ENCODE measurements around the gene RAVER1. TPM values are rescaled to one million over a fixed set of nuclear protein-coding genes. Genes with fewer than 3 reads are reported as not detected.

RAVER1 gene
- total and polyA plus RNA-seq, 9 of the 15 experiments (the other 6 are each of a cell fraction or from before 2014, with no cell fraction given), result 0.06 to 113 (median 7.0) TPM

DNA sequence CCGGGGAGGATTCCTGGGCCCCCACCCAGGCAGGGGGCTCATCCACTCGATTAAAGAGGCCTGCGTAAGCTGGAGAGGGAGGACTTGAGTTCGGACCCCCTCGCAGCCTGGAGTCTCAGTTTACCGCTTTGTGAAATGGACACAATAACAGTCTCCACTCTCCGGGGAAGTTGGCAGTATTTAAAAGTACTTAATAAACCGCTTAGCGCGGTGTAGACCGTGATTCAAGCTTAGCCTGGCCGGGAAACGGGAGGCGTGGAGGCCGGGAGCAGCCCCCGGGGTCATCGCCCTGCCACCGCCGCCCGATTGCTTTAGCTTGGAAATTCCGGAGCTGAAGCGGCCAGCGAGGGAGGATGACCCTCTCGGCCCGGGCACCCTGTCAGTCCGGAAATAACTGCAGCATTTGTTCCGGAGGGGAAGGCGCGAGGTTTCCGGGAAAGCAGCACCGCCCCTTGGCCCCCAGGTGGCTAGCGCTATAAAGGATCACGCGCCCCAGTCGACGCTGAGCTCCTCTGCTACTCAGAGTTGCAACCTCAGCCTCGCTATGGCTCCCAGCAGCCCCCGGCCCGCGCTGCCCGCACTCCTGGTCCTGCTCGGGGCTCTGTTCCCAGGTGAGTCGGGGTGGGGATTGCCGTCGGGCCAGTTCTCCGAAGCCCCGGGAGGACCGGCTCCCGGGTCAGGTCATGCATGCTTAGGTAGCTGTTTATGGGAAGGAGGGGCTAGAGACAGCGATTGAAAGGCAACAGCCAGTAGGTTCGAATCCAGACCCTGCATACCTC, 62.5 kb downstream of the RAVER1 start, which contains the start of gene ICAM1 (continued):
- TF ChIP-seq, protein P1, sequence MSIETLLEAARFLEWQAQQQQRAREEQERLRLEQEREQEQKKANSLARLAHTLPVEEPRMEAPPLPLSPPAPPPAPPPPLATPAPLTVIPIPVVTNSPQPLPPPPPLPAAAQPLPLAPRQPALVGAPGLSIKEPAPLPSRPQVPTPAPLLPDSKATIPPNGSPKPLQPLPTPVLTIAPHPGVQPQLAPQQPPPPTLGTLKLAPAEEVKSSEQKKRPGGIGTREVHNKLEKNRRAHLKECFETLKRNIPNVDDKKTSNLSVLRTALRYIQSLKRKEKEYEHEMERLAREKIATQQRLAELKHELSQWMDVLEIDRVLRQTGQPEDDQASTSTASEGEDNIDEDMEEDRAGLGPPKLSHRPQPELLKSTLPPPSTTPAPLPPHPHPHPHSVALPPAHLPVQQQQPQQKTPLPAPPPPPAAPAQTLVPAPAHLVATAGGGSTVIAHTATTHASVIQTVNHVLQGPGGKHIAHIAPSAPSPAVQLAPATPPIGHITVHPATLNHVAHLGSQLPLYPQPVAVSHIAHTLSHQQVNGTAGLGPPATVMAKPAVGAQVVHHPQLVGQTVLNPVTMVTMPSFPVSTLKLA (conservative IDR thresholded peaks at IDR 0.05), result peak; percentile 83 to 85
- TF ChIP-seq NFYB (IDR thresholded peaks at IDR 0.05; ENCODE audit: extremely low read depth, insufficient read length), result no peak
- TF ChIP-seq ZNF717 (CRISPR knock-in tag; IDR thresholded peaks at IDR 0.05), result no peak
- TF ChIP-seq, protein P2, sequence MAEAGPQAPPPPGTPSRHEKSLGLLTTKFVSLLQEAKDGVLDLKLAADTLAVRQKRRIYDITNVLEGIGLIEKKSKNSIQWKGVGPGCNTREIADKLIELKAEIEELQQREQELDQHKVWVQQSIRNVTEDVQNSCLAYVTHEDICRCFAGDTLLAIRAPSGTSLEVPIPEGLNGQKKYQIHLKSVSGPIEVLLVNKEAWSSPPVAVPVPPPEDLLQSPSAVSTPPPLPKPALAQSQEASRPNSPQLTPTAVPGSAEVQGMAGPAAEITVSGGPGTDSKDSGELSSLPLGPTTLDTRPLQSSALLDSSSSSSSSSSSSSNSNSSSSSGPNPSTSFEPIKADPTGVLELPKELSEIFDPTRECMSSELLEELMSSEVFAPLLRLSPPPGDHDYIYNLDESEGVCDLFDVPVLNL (CRISPR knock-in tag; IDR thresholded peaks at IDR 0.05; ENCODE audit: low read depth), result no peak
- no peak for TF ChIP-seq NCOA2 (IDR thresholded peaks at IDR 0.05; ENCODE audit: partially characterized antibody in 2 of 2)
- no peak for TF ChIP-seq ZNF274 (IDR thresholded peaks at IDR 0.05; ENCODE audit: borderline replicate concordance, low read depth, low read length)
- TF ChIP-seq NR2C1 (IDR thresholded peaks at IDR 0.05), result peak; percentile 67
- peak; percentile 68 for TF ChIP-seq NR2C1 (tag; IDR thresholded peaks at IDR 0.05)
- TF ChIP-seq GATAD2B (IDR thresholded peaks at IDR 0.05; ENCODE audit: borderline replicate concordance), result no peak
- TF ChIP-seq MCM7 (IDR thresholded peaks at IDR 0.05), result no peak
- TF ChIP-seq, protein P3, sequence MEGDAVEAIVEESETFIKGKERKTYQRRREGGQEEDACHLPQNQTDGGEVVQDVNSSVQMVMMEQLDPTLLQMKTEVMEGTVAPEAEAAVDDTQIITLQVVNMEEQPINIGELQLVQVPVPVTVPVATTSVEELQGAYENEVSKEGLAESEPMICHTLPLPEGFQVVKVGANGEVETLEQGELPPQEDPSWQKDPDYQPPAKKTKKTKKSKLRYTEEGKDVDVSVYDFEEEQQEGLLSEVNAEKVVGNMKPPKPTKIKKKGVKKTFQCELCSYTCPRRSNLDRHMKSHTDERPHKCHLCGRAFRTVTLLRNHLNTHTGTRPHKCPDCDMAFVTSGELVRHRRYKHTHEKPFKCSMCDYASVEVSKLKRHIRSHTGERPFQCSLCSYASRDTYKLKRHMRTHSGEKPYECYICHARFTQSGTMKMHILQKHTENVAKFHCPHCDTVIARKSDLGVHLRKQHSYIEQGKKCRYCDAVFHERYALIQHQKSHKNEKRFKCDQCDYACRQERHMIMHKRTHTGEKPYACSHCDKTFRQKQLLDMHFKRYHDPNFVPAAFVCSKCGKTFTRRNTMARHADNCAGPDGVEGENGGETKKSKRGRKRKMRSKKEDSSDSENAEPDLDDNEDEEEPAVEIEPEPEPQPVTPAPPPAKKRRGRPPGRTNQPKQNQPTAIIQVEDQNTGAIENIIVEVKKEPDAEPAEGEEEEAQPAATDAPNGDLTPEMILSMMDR (IDR thresholded peaks at IDR 0.05 in 2 of 3, conservative IDR thresholded peaks at IDR 0.05 in 1 of 3; ENCODE audit: insufficient read depth in 2 of 3, low read depth in 1 of 3, low read length in 3 of 3), result peak in 2 of 3 experiments; percentile 30 to 32; a peak in 2 of 6 replicates
- TF ChIP-seq PRMT5 (CRISPR knock-in tag; IDR thresholded peaks at IDR 0.05), result no peak
- TF ChIP-seq ZNF444 (CRISPR knock-in tag; IDR thresholded peaks at IDR 0.05), result no peak
- TF ChIP-seq, protein P4, sequence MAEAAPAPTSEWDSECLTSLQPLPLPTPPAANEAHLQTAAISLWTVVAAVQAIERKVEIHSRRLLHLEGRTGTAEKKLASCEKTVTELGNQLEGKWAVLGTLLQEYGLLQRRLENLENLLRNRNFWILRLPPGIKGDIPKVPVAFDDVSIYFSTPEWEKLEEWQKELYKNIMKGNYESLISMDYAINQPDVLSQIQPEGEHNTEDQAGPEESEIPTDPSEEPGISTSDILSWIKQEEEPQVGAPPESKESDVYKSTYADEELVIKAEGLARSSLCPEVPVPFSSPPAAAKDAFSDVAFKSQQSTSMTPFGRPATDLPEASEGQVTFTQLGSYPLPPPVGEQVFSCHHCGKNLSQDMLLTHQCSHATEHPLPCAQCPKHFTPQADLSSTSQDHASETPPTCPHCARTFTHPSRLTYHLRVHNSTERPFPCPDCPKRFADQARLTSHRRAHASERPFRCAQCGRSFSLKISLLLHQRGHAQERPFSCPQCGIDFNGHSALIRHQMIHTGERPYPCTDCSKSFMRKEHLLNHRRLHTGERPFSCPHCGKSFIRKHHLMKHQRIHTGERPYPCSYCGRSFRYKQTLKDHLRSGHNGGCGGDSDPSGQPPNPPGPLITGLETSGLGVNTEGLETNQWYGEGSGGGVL (CRISPR knock-in tag; IDR thresholded peaks at IDR 0.05), result no peak
- TF ChIP-seq, protein P5, sequence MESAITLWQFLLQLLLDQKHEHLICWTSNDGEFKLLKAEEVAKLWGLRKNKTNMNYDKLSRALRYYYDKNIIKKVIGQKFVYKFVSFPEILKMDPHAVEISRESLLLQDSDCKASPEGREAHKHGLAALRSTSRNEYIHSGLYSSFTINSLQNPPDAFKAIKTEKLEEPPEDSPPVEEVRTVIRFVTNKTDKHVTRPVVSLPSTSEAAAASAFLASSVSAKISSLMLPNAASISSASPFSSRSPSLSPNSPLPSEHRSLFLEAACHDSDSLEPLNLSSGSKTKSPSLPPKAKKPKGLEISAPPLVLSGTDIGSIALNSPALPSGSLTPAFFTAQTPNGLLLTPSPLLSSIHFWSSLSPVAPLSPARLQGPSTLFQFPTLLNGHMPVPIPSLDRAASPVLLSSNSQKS (CRISPR knock-in tag; IDR thresholded peaks at IDR 0.05), result no peak
- no peak for TF ChIP-seq ZBTB17 (CRISPR knock-in tag; IDR thresholded peaks at IDR 0.05)
- no peak for TF ChIP-seq ZNF282 (CRISPR knock-in tag; IDR thresholded peaks at IDR 0.05)
- TF ChIP-seq, protein P6, sequence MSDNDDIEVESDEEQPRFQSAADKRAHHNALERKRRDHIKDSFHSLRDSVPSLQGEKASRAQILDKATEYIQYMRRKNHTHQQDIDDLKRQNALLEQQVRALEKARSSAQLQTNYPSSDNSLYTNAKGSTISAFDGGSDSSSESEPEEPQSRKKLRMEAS (CRISPR knock-in tag; IDR thresholded peaks at IDR 0.05), result peak; percentile 86

Measured in K562 (cell line).